Right lobe of liver (tissue), 4 donors: ENCODE measurements around the gene AAMP.

Source experiments
- CTCF ChIP-seq, 4 donors: fragments of 200-600 bp in 3 of 4; fragments of 450-650 bp in 1 of 4; IDR thresholded peaks; one replicate each; pipeline versions ENCODE4 v1.5.1 to v1.8.0; 2016 to 2022; ENCODE audit warnings: antibody characterized with exemption in 4 of 4, mild to moderate bottlenecking in 2 of 4
- POLR2A ChIP-seq: fragments of 450-650 bp; IDR thresholded peaks from one replicate; pipeline ENCODE4 v1.6.1; 2017; ENCODE audit warnings: antibody characterized with exemption, mild to moderate bottlenecking
- donor health status: DM: no; HTN: no; CAD: no.
- donor health status: DM: no; HTN: no; CAD: no.
- donor health status: DM: no; HTN: yes; CAD: no.

- TF ChIP-seq CTCF (IDR thresholded peaks at IDR 0.05) (no peak), POLR2A (no peak)
Observed at GRCh38 chr2:218317303-218317630, 47.3 kb upstream of the AAMP start.
